HG02884 (cell line): ENCODE data around the gene OSBPL10.

Source experiments
- ATAC-seq: cut with Tn5 transposase; IDR thresholded peaks from one replicate; pipeline ENCODE4 v1.9.1; 2021; ENCODE audit warnings: mild to moderate bottlenecking, moderate library complexity; ENCODE audit not compliant: unreplicated experiment

Gene OSBPL10

GRCh38 chr3:31926543-31926942, 54.5 kb downstream of the OSBPL10 start:
- ATAC-seq, result no peak

- peak; percentile 65 for ATAC-seq
These were observed 55.8 kb downstream of the OSBPL10 start for GRCh38 chr3:31925271-31925630.

GRCh38 chr3:31924610-31925270, 56.3 kb downstream of the OSBPL10 start:
- peak; percentile 22 for ATAC-seq

GRCh38 chr3:31922962-31923361, 58.1 kb downstream of the OSBPL10 start:
- no peak for ATAC-seq

GRCh38 chr3:31921837-31922236, 59.2 kb downstream of the OSBPL10 start:
- no peak for ATAC-seq

- ATAC-seq, result no peak
These were observed 60.8 kb downstream of the OSBPL10 start for GRCh38 chr3:31920310-31920709.

- no peak for ATAC-seq
These were observed 61.5 kb downstream of the OSBPL10 start for GRCh38 chr3:31919528-31919927.

GRCh38 chr3:31918179-31919150, 62.6 kb downstream of the OSBPL10 start:
- ATAC-seq, result peak; percentile 53

- ATAC-seq, result peak; percentile 84
These were observed 63.6 kb downstream of the OSBPL10 start for GRCh38 chr3:31917303-31918005.

- ATAC-seq, result no peak
These were observed 69.4 kb downstream of the OSBPL10 start for GRCh38 chr3:31911643-31912042.

GRCh38 chr3:31911124-31911523, 69.9 kb downstream of the OSBPL10 start:
- ATAC-seq, result no peak

- ATAC-seq, result no peak
These were observed 71.6 kb downstream of the OSBPL10 start for GRCh38 chr3:31909455-31909854.

- ATAC-seq, result no peak
These were observed 72.5 kb downstream of the OSBPL10 start for GRCh38 chr3:31908391-31909097.

- no peak for ATAC-seq
These were observed 74.9 kb downstream of the OSBPL10 start for GRCh38 chr3:31906182-31906581.

- ATAC-seq, result no peak
These were observed 77.2 kb downstream of the OSBPL10 start for GRCh38 chr3:31903686-31904431.

GRCh38 chr3:31900583-31900982, 80.5 kb downstream of the OSBPL10 start:
- ATAC-seq, result no peak

- no peak for ATAC-seq
These were observed 84.2 kb downstream of the OSBPL10 start for GRCh38 chr3:31896648-31897433.

GRCh38 chr3:31896026-31896425, 85.0 kb downstream of the OSBPL10 start:
- no peak for ATAC-seq

- ATAC-seq, result no peak
These were observed 85.6 kb downstream of the OSBPL10 start for GRCh38 chr3:31895471-31895870.
